Progenitor cell of endocrine pancreas (in vitro differentiated cells): ENCODE results near the gene DNALI1. TPM values are rescaled to one million over a fixed set of nuclear protein-coding genes. Genes with fewer than 3 reads are reported as not detected.
A peak's percentile ranks its signal among the peaks of the same experiment; 100 is the strongest.

Experiments
- DNase-seq: peaks from one replicate; pipeline ENCODE4 v3.0.0; 2021; ENCODE audit warnings: low spot score; ENCODE audit not compliant: unreplicated experiment
- H3K27ac Mint-ChIP-seq: 2 replicates; pipeline ENCODE4 v1.8.0; 2021; ENCODE audit warnings: mild to moderate bottlenecking, moderate library complexity, mixed read lengths
- H3K27me3 Mint-ChIP-seq: 2 replicates; pipeline ENCODE4 v1.8.0; 2021; ENCODE audit warnings: mixed read lengths
- H3K36me3 Mint-ChIP-seq: 2 replicates; pipeline ENCODE4 v1.8.0; 2022; ENCODE audit warnings: mixed read lengths; ENCODE audit not compliant: insufficient read depth
- H3K4me1 Mint-ChIP-seq: 2 replicates; pipeline ENCODE4 v1.8.0; 2021; ENCODE audit warnings: low read depth, mixed read lengths
- H3K4me3 Mint-ChIP-seq: 2 replicates; pipeline ENCODE4 v1.8.0; 2021; ENCODE audit warnings: low read depth, mild to moderate bottlenecking, moderate library complexity, mixed read lengths
- H3K9me3 Mint-ChIP-seq: 2 replicates; pipeline ENCODE4 v1.8.0; 2021; ENCODE audit warnings: low read depth, mixed read lengths
- CTCF ChIP-seq: fragments of 200-600 bp; sonication (generic); IDR thresholded peaks from one replicate; pipeline ENCODE4 v1.5.0; 2021; ENCODE audit warnings: antibody characterized with exemption, mild to moderate bottlenecking; ENCODE audit not compliant: unreplicated experiment
- long read RNA-seq: library from polyadenylated mRNA; unstranded; transcript quantifications from one replicate; pipeline ENCODE4 v2.0.0, GENCODE V29; 2020
- total RNA-seq: library from RNA; stranded (reverse); gene quantifications from 2 replicates; pipeline ENCODE4 v1.2.1, GENCODE V29; 2021

The DNALI1 gene
- total RNA-seq = 72.1 and 75.4 TPM in 2 replicates
- long read RNA-seq, transcript DNALI1-203 (3 exons, 621 nt) = minor isoform, 5 of 79 reads
- long read RNA-seq, transcript DNALI1-201 (6 exons, 2,649 nt) = major isoform, 47 of 79 reads
- long read RNA-seq, partial matches to known transcripts = 2 of 79 reads
- long read RNA-seq, other reads (novel, unspliced or antisense) = 23 of 79 reads

GRCh38 chr1:37556712-37557196 is at the start of gene DNALI1:
TSS of gene DNALI1 (plus strand) at chr1:37556940. CDS start at chr1:37556995, 55 bp downstream.
- Mint-ChIP-seq H3K27me3 (no peaks in the 10 kb centered on the region), H3K4me1 (peaks cover 50% of the 10 kb centered on the region), H3K9me3 (no peaks in the 10 kb centered on the region), H3K27ac (peak within 1 kb of the TSS; percentile 97), H3K4me3 (peak within 1 kb of the TSS; percentile 95), H3K36me3 (peaks cover 13% of the 10 kb centered on the region)
- peak; percentile 87 for DNase-seq
- no peak for TF ChIP-seq CTCF

- H3K9me3 Mint-ChIP-seq = no peaks in the 10 kb centered on the region
- TF ChIP-seq CTCF = peak; percentile 11
- DNase-seq = no peak
- peaks cover 4% of the 10 kb centered on the region for H3K4me1 Mint-ChIP-seq
- no peaks in the 10 kb centered on the region for H3K27me3 Mint-ChIP-seq
- no peak overlapping the region for H3K4me3 Mint-ChIP-seq
- H3K36me3 Mint-ChIP-seq = peaks cover 21% of the 10 kb centered on the region
- H3K27ac Mint-ChIP-seq = no peak overlapping the region
These were observed 47.6 kb upstream of the DNALI1 start for GRCh38 chr1:37509181-37509580.

GRCh38 chr1:37513795-37514349 is 42.9 kb upstream of the DNALI1 start:
- no peak for TF ChIP-seq CTCF
- peak; percentile 44 for DNase-seq
- no peaks in the 10 kb centered on the region for H3K27me3 Mint-ChIP-seq
- no peaks in the 10 kb centered on the region for H3K9me3 Mint-ChIP-seq
- peaks cover 10% of the 10 kb centered on the region for H3K36me3 Mint-ChIP-seq
- H3K27ac Mint-ChIP-seq = peak overlapping the region; percentile 94
- H3K4me1 Mint-ChIP-seq = peaks cover 12% of the 10 kb centered on the region
- peak overlapping the region; percentile 97 for H3K4me3 Mint-ChIP-seq

GRCh38 chr1:37514350-37515184 is 42.2 kb upstream of the DNALI1 start, which contains the start of gene MEAF6:
TSS of gene MEAF6 (minus strand) at chr1:37514766. CDS start at chr1:37514746, 20 bp downstream.
- Mint-ChIP-seq H3K27ac (peak within 1 kb of the TSS; percentile 99), H3K4me1 (peaks cover 12% of the 10 kb centered on the region), H3K9me3 (no peaks in the 10 kb centered on the region), H3K27me3 (peaks cover 2% of the 10 kb centered on the region), H3K4me3 (peak within 1 kb of the TSS; percentile 97), H3K36me3 (peaks cover 6% of the 10 kb centered on the region)
- DNase-seq = peak; percentile 78
- TF ChIP-seq CTCF = peak; percentile 85
